GM19397 (cell line): ENCODE data around the gene NID2.

ENCODE experiments used
- ATAC-seq: cut with Tn5 transposase; IDR thresholded peaks from one replicate; pipeline ENCODE4 v1.9.1; 2021; ENCODE audit warnings: mild to moderate bottlenecking, moderate library complexity; ENCODE audit not compliant: unreplicated experiment

NID2 gene, protein sequence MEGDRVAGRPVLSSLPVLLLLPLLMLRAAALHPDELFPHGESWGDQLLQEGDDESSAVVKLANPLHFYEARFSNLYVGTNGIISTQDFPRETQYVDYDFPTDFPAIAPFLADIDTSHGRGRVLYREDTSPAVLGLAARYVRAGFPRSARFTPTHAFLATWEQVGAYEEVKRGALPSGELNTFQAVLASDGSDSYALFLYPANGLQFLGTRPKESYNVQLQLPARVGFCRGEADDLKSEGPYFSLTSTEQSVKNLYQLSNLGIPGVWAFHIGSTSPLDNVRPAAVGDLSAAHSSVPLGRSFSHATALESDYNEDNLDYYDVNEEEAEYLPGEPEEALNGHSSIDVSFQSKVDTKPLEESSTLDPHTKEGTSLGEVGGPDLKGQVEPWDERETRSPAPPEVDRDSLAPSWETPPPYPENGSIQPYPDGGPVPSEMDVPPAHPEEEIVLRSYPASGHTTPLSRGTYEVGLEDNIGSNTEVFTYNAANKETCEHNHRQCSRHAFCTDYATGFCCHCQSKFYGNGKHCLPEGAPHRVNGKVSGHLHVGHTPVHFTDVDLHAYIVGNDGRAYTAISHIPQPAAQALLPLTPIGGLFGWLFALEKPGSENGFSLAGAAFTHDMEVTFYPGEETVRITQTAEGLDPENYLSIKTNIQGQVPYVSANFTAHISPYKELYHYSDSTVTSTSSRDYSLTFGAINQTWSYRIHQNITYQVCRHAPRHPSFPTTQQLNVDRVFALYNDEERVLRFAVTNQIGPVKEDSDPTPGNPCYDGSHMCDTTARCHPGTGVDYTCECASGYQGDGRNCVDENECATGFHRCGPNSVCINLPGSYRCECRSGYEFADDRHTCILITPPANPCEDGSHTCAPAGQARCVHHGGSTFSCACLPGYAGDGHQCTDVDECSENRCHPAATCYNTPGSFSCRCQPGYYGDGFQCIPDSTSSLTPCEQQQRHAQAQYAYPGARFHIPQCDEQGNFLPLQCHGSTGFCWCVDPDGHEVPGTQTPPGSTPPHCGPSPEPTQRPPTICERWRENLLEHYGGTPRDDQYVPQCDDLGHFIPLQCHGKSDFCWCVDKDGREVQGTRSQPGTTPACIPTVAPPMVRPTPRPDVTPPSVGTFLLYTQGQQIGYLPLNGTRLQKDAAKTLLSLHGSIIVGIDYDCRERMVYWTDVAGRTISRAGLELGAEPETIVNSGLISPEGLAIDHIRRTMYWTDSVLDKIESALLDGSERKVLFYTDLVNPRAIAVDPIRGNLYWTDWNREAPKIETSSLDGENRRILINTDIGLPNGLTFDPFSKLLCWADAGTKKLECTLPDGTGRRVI (N-terminal part only)

DNA sequence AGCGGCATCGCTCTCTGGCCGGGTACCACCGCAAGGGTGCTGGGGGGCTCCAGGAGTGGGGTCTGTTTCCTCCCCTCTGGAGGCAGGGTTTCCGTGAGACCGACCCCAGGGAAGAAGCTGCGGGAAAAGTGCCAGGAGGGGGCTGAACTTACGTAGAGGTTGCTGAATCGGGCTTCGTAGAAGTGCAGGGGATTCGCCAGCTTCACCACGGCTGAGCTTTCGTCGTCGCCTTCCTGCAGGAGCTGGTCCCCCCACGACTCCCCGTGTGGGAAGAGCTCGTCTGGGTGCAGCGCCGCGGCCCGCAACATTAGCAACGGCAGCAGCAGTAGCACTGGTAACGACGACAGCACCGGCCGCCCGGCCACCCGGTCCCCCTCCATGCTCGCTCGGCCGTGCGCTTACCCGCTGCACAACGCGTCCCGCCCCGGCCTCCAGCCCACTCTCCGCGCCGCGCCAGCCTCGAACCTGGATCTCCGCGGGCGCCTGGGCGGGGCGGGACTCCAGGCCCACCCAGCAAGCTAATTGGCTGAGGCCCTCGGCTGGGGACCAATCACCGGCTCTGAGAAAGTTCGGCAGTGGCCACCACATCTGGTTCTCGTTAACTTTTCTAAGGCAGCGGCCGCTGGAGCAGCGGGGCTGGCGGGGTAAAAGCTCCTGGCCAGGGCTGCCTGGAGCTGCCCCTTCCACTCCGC, at the start of gene NID2:
Gene NID2 (minus strand): TSS at position 445 of the 692 bp plus-strand sequence. CDS start 65 bp downstream, at position 380.
- no peak for ATAC-seq

DNA sequence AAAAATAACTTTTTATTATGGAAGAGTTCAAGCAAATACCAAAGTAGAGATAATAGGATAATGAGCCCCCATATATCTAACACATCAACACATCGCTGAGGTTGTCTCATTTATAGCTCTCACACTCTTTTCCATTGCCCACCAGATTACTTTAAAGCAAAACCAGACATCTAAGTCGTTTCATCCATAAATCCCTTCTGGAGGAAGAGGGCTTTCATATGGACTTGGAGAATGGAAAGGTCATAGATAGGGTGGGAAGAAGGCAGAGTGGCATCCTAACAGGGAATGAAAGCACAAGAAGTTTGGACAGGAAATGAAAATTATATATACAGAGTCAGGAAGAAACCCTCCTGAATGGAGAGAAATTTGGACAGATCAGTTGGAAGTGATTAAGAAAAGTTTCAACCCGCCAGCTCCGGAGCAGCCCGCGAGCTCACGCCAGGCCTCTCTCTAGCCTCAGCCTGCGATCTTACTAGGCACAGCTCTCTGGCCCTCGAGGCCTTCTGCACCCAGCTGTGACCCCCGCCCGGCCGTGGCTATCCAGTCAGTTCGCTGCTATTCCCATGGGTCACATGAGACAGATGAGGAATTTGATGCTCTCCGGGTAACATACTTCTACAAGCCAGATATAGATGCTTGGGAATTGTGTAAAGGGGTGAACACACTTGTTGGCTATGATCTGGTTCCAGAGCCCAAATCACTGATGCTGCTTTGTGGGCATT, 48.4 kb upstream of the NID2 start:
- no peak for ATAC-seq

DNA sequence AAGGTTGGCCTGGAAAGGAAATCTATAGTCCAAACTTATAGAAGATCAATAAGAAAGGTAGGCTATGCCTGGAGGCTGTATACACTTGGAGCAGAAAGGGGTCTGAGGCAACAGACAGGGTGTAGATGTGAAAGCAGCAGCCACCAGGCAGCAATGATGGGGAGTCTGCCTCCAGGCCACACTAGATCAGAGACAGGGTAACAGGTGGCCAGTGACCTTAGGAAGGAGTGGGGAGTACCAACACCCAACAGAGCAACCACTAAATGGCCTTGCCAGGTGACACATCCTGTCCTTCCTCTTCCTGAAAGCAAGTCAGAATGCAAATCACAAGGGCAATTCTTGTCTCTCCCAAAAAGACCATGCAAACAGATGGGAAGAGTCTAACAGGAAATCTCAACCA, 46.4 kb upstream of the NID2 start:
- no peak for ATAC-seq

DNA sequence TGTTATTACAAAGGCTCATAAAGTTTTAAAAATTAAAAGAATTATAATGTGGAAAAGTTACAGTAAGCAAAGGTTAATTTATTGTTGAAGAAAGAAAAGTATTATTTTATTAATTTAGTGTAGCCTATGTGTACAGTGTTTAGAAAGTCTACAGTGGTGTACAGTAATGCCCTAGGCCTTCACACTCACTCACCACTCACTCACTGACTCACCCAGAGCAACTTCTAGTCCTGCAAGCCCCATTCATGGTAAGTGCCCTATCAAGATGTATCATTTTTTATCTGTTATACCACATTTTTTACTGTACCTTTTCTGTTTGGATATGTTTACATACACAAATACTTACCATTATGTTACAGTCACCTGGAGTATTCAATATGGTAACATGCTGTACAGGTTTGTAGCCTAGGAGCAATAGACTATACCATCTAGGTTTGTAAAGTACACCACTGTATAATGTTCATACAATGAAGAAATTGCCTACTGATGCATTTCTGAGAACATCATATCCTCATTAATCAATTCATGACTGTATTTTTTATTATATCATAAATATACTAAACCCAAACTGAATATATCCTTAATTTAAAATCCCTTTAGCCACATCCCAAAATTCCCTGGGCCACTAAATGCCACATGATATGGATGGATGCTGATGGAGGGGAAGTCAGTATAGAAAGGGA, 43.6 kb upstream of the NID2 start:
- no peak for ATAC-seq

DNA sequence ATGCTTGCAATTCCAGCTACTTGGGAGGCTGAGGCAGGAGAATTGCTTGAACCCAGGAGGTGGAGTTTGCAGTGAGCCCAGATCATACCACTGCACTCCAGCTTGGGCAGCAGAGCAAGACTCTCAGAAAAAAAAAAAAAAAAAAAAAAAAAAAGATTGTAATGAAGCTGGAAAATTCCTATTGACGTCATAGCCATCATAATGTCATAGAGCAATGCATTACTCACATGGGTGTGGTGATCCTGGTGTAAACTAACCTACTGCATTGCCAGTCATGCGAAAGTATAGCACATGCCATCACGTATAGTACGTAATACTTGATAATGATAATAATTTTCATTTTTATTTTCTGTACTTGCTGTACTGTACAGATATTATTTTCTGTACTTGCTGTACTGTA, 42.7 kb upstream of the NID2 start:
- ATAC-seq = no peak

DNA sequence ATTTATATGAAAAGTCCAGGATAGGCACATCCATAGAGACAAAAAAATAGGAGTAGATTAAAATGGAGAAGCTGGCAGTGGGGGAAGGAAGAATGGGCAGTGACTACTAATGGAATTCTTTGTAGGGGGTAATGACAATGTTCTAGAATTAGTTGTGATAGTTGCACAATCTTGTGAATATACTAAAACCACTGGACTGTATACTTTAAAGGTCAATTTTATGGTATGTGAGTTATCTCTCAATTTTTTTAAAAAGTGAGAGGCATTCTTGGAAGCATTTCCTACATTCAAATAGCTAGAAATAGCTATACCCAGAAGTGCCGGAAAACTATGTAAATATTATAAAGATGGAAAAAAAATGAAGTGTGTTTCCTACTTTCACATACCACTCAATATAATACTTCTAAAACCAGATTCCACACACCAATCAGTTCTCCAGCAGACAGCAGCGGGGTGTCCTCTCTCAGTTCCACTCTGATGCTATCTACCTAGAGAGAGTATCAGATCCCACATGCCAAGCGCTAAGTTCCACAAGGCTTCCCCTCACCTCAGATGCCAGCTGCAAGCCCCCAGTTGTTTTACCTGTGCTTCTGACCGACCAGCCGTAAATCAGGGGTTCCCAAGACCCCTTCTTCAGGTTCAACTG, 41.7 kb upstream of the NID2 start:
- ATAC-seq = no peak

DNA sequence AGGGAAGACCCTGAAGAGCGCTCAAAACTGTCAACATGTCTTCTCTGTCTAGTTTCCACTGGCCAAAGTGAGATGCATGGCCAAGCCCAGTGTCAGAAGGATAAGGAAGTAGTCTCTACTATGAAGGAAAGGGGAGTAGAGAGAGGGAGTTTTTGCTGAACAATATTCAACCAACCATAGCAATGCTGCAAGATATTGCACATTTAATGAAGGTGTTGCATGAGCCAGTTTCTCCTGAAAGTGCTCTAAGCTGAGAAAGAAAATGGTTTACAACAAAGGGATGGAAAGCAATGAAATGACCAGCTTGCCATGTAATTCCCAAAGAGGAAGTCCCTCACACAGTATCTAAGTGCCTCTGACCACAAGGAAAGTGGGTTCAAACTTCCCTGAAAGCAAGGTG, 40.0 kb upstream of the NID2 start:
- no peak for ATAC-seq

DNA sequence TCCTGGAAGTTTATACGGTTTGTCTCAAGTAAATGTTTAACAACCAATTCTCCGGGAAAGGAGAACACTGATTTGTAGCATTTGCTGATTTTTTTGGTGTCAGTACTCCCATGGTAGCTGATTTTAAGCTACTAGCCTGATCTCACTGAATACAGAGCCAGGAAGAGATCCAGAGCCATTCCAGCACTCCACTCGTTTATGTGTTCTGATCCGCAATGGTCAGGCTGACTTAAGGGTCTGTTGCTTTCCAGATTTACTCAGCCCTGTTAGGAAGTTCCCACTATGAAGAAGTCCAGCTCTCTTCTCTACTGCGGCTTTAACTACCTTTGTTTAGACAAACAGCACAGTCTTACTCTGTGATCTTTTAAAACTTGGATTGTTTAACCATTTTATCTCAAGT, 38.0 kb upstream of the NID2 start:
- ATAC-seq = no peak

DNA sequence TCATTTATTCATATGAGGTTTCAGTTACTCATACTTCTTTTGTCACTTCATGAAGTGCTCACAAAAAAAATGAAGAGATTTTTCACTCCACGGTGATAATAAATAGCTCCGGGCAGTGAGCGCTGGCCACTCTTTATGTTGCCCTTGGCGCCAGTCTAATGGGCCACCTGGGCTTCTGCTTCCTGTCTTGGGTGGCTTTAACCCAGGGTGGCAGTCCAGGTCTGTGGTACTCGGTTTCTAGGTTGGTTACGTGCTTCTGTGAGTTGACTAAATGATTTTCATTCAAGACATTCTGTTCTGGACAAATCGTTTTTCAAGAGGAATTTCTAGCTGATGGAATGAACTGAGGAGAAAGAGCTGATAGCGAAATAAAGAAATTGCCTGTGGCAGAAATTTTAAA, 34.6 kb upstream of the NID2 start:
- no peak for ATAC-seq

DNA sequence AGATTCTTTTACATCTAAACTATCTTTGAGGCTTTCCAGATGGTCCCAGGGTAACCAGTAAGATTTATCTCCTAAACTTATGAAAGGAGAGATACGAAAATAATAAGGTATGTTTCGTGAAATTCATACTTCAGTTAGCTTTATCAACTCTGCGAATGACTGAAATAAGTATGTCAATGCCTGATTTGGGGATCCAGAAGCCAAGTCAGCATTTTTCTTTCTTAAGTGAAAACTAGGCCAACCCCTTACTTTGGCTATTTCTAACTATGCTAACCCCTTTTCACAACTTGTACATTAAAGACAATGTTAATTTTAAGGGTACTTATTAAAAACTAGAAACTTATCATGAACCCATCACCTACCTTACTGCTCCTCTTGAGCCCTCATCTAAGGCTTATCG, 26.9 kb upstream of the NID2 start:
- ATAC-seq = no peak

DNA sequence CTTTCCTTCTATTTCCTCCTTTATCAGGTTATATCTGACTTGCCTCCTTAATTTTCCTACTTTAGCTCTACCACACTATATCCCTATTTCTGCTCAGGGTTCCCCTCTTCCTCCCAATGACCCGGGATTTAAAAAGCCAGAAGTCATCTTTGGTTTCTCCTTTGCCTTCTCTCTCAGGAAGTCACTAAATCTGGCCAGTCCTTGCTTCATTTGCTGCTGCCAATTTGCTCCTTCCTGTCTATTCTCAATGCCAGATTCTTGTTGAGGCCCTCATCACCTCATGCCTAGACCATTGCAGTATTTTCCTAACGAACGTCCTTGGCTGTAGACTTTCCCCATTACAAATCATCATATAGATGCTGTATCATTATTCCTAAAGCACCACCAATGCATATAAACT, 26.5 kb upstream of the NID2 start:
- no peak for ATAC-seq

DNA sequence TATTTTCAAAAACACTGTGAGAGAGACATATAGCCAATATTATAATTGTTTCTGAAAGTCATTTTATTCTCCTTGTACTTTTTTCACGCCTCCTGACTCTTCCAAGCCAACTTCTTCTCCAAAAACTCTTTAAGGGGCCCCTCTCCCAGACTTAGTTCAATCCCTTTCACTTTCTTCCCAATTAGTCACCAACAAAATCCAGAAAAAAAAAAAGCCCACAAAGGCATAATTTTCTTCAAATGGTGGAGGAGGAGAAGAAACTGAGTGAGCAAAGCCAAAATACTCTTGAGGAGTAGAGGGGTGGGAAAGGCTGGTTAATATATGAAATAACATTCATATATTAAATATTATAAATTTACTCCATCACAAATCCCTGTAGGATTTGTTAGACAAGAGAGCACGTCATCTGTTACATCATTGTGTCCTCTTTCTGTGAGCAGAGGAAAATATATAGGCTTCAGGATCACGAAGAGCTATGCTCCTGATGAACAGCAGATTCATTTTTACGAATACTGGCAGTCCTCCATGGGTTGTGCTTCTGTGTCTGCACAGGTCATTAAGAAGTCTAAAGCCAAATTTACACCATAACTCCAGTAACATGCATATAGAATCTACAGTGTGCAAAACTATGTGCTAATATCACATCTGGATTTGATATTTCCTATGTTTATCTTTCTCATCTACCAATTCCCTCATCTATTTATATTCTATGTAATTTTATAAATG, 25.9 kb upstream of the NID2 start:
- no peak for ATAC-seq

DNA sequence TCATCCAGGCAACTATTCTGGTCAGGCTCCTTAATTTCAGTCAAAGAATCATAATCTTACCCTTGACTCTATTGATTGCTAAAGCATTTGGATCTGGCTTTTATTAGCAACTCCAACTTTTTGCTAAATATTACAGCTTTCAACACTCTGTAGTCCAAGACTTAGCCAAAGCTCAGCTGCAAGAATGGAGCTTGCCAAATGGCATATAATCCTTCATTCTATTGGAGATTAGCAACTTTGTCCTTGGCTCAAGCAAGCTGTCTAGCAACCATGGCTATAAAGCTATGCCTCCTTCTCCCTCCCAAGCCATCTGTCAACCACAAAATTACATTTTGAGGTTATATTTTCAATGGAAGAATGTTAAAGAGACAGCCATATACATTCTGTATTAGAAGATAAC, 23.1 kb upstream of the NID2 start:
- ATAC-seq = no peak

DNA sequence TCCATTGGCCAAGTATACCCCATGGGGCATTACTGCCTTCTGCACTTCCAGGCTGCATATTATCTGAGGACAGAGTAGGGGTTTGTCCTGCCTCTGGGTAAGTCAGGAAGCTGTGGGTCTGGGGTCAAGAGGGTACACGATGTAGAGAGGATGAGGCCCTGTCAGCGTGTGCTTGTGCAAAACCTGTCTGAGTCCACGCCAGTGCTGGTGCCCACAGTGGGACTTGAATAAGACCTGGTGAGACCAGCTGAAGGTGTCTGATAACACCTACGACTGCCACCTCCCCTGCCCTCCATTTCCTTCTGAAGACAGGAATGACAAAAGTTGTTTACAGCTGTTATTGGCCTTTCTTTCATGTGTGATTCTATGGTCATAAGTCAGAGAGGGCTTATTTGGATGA, 22.1 kb upstream of the NID2 start:
- no peak for ATAC-seq

DNA sequence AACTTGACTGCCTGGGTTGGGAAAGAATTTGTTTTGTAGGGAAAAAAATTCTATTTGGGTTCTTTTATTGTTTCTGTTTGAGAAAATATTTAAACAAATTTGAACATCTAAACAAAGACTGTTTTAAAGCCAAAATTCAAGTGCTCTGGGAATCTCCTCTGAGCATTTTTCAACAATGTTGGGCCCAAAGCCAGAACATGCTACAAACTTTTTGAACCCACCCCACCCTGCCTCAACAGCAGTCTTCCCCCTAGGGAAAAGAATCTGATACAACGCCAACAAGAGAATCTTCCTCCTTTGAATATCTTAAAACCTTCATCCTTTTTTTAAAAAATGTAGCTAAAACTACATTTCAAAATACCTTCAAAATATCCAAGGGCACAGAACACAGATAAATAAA, 20.4 kb upstream of the NID2 start:
- no peak for ATAC-seq

DNA sequence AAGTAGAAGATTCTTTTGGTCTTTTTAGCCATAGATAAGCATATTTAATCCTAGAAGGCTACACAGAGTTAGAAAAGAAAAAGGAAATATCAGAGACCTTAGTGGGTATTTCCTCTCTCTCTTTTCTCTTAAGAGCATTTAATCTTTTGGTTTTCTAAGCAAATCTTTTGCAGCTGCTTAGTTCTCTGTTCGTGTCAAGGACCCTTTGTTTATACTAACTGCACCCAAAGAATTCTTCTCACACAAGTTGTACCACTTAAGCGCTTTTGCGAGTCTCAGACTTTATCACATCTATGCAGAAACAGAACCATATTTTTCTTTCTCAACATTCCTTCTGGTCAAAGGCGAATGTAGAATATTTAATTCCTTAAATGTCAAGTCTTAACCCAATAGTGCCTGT, 17.9 kb upstream of the NID2 start:
- ATAC-seq = no peak

DNA sequence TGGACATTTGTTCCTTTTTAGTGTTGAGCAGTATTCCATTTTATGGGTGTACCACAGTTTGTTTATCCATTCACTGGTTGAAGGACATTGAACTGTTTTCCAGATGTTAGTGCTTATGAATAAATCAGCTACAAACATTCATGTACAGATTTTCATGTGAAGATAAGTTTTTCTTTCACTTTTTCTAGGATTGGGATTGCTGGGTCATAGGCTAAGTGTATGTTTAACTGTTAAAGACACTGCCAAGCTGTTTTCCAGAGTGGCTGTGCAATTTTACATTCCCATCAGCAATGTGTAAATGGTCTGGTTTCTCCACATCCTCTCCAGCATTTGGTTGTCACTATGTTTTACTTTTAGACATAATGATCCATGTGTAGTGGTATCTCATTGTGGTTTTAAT, 14.0 kb upstream of the NID2 start:
- no peak for ATAC-seq

DNA sequence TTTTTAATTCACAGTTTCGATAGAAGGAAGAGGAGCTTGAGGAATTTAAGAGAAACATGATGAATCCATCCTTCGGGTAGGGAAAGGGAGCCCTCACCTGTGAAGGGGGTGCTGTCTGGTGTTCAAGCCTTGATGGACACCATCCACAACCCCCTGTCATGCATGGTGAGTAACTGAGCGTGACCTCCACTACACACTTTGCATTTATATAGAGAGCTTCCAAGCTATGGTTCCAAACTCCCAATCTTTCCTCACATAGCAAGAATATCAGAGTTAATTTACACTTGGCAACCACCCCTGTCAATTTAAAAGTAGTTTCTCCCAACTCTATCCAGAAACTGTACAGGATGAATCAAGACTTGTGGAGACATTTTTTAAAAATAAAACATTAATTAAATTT, 13.1 kb upstream of the NID2 start:
- no peak for ATAC-seq
